ENCODE data around the gene SLC25A26.

SLC25A26 gene

GRCh38 chr3:66237552-66237951 lies 16.8 kb downstream of the SLC25A26 start:
- TF ChIP-seq, protein P1, sequence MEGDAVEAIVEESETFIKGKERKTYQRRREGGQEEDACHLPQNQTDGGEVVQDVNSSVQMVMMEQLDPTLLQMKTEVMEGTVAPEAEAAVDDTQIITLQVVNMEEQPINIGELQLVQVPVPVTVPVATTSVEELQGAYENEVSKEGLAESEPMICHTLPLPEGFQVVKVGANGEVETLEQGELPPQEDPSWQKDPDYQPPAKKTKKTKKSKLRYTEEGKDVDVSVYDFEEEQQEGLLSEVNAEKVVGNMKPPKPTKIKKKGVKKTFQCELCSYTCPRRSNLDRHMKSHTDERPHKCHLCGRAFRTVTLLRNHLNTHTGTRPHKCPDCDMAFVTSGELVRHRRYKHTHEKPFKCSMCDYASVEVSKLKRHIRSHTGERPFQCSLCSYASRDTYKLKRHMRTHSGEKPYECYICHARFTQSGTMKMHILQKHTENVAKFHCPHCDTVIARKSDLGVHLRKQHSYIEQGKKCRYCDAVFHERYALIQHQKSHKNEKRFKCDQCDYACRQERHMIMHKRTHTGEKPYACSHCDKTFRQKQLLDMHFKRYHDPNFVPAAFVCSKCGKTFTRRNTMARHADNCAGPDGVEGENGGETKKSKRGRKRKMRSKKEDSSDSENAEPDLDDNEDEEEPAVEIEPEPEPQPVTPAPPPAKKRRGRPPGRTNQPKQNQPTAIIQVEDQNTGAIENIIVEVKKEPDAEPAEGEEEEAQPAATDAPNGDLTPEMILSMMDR (conservative IDR thresholded peaks at IDR 0.05) = no peak
- no peak overlapping the region for H3K27ac ChIP-seq

DNA sequence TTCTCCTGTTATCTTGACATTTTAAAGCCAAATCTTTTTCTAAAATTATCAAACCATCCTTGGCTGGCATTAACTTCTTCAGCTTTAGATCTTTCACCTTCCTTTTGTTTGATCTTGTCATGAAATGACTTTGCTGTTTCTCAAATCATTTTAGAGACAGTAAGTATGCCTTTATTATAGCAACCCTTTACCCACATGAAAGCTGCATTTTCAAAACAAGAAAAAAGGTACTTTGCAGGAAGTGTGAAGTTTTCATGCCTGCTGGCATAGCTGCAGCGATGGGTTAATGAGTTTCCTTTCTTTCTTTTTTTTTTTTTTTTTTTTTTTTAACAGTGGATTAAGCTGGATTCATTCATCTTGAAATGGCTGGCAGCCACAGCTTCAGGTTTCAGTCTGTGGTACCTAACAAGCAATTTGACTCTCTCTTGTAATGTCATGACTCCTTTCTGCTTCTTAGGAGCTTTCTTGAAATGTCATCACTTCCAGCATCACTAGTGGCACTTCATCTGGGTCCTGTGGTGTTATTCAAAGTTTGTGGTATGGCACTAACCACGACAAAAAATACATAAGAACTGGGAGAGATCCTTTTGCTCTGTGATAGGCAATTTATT lies 18.8 kb downstream of the SLC25A26 start:
- H3K27ac ChIP-seq = no peak overlapping the region

DNA sequence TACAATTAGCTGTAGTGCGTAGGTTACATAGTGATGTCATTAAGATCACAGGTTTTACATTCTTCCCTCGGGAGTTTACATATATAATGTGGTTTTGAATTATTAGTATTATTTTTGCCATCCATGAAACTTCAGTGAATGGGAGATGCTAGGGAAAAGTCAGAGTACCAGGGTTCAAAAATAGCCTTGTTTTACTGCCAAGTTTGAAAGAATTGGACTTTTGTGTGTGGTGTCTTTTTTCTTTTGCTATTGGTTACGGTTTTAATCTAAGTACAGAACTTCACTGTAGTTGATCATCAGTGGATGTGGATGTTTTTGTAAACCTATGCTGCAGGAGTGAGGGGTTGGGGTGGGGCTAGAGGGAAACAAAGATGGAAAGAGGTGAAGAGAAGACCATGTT lies 20.7 kb downstream of the SLC25A26 start:
- TF ChIP-seq, protein P1 (conservative IDR thresholded peaks at IDR 0.05) = no peak
- no peak overlapping the region for H3K27ac ChIP-seq

More for the DNA sequence above, 18.8 kb downstream of the SLC25A26 start:
- TF ChIP-seq, protein P1 (conservative IDR thresholded peaks at IDR 0.05) = no peak

DNA sequence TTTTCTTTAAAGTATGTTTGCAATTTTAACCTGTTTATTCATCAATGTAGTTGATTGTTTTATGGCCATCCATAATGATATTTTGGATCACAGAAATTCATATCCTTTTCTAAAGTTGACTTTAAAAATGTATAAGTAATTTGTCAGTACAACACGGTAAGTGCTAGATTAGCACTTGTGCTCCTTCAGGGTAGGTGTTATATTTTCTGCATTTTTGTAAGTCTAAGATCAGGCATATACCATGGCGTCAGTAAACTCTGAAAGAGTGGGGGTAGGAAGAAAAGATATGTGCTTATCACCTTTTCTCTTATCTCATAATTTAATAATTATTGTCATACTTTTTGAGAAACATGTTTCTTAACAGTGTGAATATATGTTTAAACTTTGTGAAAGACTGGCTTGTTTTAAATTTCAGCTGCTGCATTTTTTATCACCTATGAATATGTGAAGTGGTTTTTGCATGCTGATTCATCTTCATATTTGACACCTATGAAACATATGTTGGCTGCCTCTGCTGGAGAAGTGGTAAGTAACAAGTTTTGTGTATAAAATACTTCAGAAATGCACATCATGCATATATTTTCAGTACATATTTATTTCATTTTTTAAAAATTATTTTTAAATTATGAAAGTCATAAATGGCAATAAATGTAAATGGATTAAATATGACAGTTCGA lies 22.1 kb downstream of the SLC25A26 start:
- H3K27ac ChIP-seq = no peak overlapping the region
- TF ChIP-seq, protein P1 (conservative IDR thresholded peaks at IDR 0.05) = no peak

GRCh38 chr3:66248641-66249040 lies 27.8 kb downstream of the SLC25A26 start:
- TF ChIP-seq, protein P1 (conservative IDR thresholded peaks at IDR 0.05) = no peak

DNA sequence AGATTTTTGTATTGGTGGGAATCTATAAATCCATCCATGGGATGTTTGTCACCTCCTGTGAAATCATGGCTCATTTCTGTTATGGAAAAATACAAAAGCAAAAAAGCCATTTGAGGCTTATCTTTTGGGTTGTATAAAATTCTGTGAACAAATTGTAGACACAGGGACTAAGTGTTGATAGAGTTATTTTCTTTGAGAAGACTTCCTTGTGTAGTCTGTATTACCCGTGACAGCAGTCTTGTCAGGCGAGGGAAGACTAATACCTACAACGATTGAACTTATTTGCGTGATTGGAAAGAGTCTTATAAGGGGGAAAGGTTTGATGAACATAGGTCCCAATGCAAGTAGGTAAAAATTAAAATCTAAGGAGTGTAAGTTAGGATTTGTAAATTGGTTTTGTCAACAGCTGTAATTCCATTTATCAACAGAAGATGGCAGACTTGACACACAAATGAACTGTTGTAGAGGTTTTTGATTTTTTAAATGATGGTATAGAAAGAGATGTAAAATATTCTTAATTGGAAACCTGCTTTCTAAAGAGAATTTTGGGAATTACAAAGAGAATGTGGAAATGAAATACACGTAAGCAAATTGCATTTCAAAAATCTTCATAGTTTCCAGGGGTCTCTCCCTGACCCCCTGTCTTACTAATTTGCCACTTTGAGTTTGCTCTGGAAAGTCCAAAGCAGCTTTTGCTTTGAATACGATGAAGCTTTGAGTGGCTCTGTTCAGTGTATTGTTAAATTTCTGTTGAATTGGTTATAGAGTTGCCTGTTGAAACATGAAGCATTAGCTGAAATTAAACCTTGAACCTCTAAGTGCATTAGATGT lies 33.2 kb downstream of the SLC25A26 start:
- H3K27ac ChIP-seq = no peak overlapping the region
- TF ChIP-seq, protein P1 (conservative IDR thresholded peaks at IDR 0.05) = peak; percentile 80

More at GRCh38 chr3:66248641-66249040, 27.8 kb downstream of the SLC25A26 start:
- no peak overlapping the region for H3K27ac ChIP-seq

- TF ChIP-seq, protein P1 (conservative IDR thresholded peaks at IDR 0.05) = no peak
- no peak overlapping the region for H3K27ac ChIP-seq
Observed at GRCh38 chr3:66255865-66256264, 35.1 kb downstream of the SLC25A26 start.
